HG02852 (cell line): ENCODE results near the gene PROM2.

ENCODE experiments used
- ATAC-seq: cut with Tn5 transposase; IDR thresholded peaks from one replicate; pipeline ENCODE4 v1.9.1; 2021; ENCODE audit warnings: mild to moderate bottlenecking, moderate library complexity; ENCODE audit not compliant: unreplicated experiment

Gene PROM2

GRCh38 chr2:95283562-95283961, 9.3 kb downstream of the PROM2 start:
- no peak for ATAC-seq

- ATAC-seq, result no peak
These were observed 10.8 kb downstream of the PROM2 start for GRCh38 chr2:95284886-95285541.

GRCh38 chr2:95285542-95285932, 11.3 kb downstream of the PROM2 start:
- ATAC-seq, result no peak

GRCh38 chr2:95287336-95287735, 13.1 kb downstream of the PROM2 start:
- no peak for ATAC-seq

- no peak for ATAC-seq
These were observed 13.6 kb downstream of the PROM2 start for GRCh38 chr2:95287806-95288205.

- ATAC-seq, result no peak
These were observed 15.0 kb downstream of the PROM2 start for GRCh38 chr2:95289253-95289652.

- ATAC-seq, result no peak
These were observed 17.0 kb downstream of the PROM2 start for GRCh38 chr2:95291222-95291621.

- ATAC-seq, result no peak
These were observed 18.5 kb downstream of the PROM2 start for GRCh38 chr2:95292623-95293260.

- ATAC-seq, result no peak
These were observed 20.5 kb downstream of the PROM2 start for GRCh38 chr2:95294579-95295250.

- no peak for ATAC-seq
These were observed 21.1 kb downstream of the PROM2 start for GRCh38 chr2:95295376-95295775.

GRCh38 chr2:95296011-95296410, 21.8 kb downstream of the PROM2 start:
- no peak for ATAC-seq

GRCh38 chr2:95296880-95297487, 22.7 kb downstream of the PROM2 start, which contains the start of gene KCNIP3:
KCNIP3 (plus strand) TSS chr2:95297347; CDS start chr2:95297439, 92 bp downstream.
- ATAC-seq, result no peak

GRCh38 chr2:95297639-95298395, 23.6 kb downstream of the PROM2 start:
- ATAC-seq, result no peak

- no peak for ATAC-seq
These were observed 24.4 kb downstream of the PROM2 start for GRCh38 chr2:95298486-95299111.

- ATAC-seq, result no peak
These were observed 25.7 kb downstream of the PROM2 start for GRCh38 chr2:95299961-95300360.

GRCh38 chr2:95300450-95300849, 26.2 kb downstream of the PROM2 start:
- ATAC-seq, result no peak

GRCh38 chr2:95301186-95301585, 26.9 kb downstream of the PROM2 start:
- ATAC-seq, result no peak

GRCh38 chr2:95301876-95302641, 27.8 kb downstream of the PROM2 start:
- no peak for ATAC-seq

GRCh38 chr2:95303191-95303919, 29.1 kb downstream of the PROM2 start:
- ATAC-seq, result no peak
